SK-N-SH (cell line): ENCODE measurements around the gene DEXI.

Source experiments
- CTCF ChIP-seq: fragments of 200-600 bp; sonication (generic); IDR thresholded peaks from 2 replicates; pipeline ENCODE4 v1.6.1; 2017; ENCODE audit warnings: antibody characterized with exemption, mild to moderate bottlenecking, moderate library complexity
- EP300 ChIP-seq, 2 experiments: IDR thresholded peaks; 2 replicates each; pipeline versions ENCODE4 v1.4.0 to v1.6.1; 2012; ENCODE audit warnings: borderline replicate concordance in 1 of 2, low read depth in 1 of 2, low read length in 1 of 2
- GABPA ChIP-seq: IDR thresholded peaks from 2 replicates; pipeline ENCODE4 v1.4.0; 2012; ENCODE audit warnings: low read depth, mild to moderate bottlenecking
- GATA2 ChIP-seq: sonication (generic); formaldehyde crosslinking; IDR thresholded peaks from 2 replicates; pipeline ENCODE4 v1.5.0; 2020; ENCODE audit warnings: mild to moderate bottlenecking, missing genetic modification reagents
- JUND ChIP-seq: IDR thresholded peaks from 2 replicates; pipeline ENCODE4 v1.4.0; 2012
- MAX ChIP-seq: IDR thresholded peaks from 2 replicates; pipeline ENCODE4 v1.4.0; 2012; ENCODE audit warnings: low read depth
- POLR2AphosphoS5 ChIP-seq: IDR thresholded peaks from 2 replicates; pipeline ENCODE4 v1.6.1; 2012; ENCODE audit warnings: low read depth, low read length
- RAD21 ChIP-seq: IDR thresholded peaks from 2 replicates; pipeline ENCODE4 v1.6.1; 2012; ENCODE audit warnings: mild to moderate bottlenecking, low read length
- RFX5 ChIP-seq: IDR thresholded peaks from 2 replicates; pipeline ENCODE4 v1.6.1; 2012; ENCODE audit warnings: mild to moderate bottlenecking, improper control_type of control experiment, low read length
- YY1 ChIP-seq: IDR thresholded peaks from 2 replicates; pipeline ENCODE4 v1.4.0; 2012; ENCODE audit warnings: low read depth, mild to moderate bottlenecking

GRCh38 chr16:10930755-10931093, 11.5 kb downstream of the DEXI start:
- no peak for TF ChIP-seq CTCF
- no peak for TF ChIP-seq JUND
- TF ChIP-seq POLR2AphosphoS5, result no peak
- no peak for TF ChIP-seq EP300 (IDR thresholded peaks at IDR 0.05; ENCODE audit: borderline replicate concordance in 1 of 2, low read depth in 1 of 2, low read length in 1 of 2)
- no peak for TF ChIP-seq GATA2 (CRISPR knock-in tag)
- TF ChIP-seq GABPA, result no peak
- no peak for TF ChIP-seq YY1
- no peak for TF ChIP-seq MAX
- no peak for TF ChIP-seq RFX5
- no peak for TF ChIP-seq RAD21
